ENCODE results near the gene LIMD2. TPM values are rescaled to one million over a fixed set of nuclear protein-coding genes. Genes with fewer than 3 reads are reported as not detected.

LIMD2 gene
- total RNA-seq, 3 donors from 2014 or later: 119 to 169 (median 146) TPM

DNA sequence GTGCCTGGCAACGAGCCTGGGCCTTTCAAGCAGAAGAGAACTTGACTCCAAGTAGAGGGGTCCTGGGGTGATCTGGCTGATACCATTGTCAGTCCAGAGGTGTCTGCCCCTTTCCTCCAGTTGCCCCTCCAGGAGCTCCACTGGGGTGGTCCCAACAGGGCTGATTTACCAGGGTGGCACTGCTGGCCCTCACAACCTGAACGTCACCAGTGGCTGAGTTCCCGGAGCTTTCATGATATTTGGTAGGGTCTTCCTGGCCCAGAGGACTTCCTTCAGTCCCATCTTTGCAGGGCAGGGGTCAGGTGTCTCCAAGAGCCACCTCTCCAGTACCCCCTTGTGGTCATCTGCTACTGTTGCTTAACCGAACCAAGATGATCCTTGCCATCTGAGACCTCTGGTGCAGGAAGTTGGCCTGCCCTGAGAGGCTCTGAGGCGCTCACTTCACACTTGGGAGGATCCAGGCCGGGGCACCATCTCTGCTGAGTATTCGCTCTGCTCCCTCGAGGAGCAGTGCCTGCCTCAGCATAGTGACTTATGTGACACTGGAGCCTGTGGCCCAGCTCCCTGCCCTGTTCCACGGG, 3.5 kb downstream of the LIMD2 start:
- ATAC-seq (no peak), DNase-seq (no peak)
- Mint-ChIP-seq H3K4me3 (peak overlapping the region; percentile 82), H3K27me3 (ENCODE audit: low read depth) (no peaks in the 10 kb centered on the region), H3K9me3 (no peaks in the 10 kb centered on the region), H3K36me3 (ENCODE audit: insufficient read depth) (peaks cover 6% of the 10 kb centered on the region), H3K4me1 (ENCODE audit: low read depth) (peaks cover 64% of the 10 kb centered on the region)

DNA sequence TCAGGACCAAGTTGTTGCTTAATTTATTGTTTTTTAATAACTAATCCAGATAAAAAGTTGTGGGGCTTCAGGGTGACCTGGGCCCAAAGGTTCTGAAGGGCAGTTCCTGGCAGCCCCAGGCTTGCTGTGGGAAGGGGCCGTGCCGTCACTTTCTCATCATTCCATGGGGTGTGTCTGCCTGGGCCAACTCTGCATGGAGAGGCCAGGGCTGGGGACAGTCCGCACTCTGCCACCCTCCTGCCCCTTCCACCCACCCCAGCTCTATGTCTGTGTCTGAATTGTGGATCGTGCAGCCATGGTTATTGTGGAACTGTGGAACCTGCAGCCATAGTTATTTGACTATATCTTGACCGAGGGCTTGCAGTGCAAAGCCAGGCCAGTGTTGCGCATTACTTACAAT, 4.0 kb downstream of the LIMD2 start:
- Mint-ChIP-seq H3K4me1 (ENCODE audit: low read depth) (peaks cover 58% of the 10 kb centered on the region), H3K27me3 (ENCODE audit: low read depth) (no peaks in the 10 kb centered on the region), H3K4me3 (peak overlapping the region; percentile 17), H3K9me3 (no peaks in the 10 kb centered on the region), H3K36me3 (ENCODE audit: insufficient read depth) (peaks cover 8% of the 10 kb centered on the region)
- no peak for ATAC-seq
- DNase-seq: no peak

DNA sequence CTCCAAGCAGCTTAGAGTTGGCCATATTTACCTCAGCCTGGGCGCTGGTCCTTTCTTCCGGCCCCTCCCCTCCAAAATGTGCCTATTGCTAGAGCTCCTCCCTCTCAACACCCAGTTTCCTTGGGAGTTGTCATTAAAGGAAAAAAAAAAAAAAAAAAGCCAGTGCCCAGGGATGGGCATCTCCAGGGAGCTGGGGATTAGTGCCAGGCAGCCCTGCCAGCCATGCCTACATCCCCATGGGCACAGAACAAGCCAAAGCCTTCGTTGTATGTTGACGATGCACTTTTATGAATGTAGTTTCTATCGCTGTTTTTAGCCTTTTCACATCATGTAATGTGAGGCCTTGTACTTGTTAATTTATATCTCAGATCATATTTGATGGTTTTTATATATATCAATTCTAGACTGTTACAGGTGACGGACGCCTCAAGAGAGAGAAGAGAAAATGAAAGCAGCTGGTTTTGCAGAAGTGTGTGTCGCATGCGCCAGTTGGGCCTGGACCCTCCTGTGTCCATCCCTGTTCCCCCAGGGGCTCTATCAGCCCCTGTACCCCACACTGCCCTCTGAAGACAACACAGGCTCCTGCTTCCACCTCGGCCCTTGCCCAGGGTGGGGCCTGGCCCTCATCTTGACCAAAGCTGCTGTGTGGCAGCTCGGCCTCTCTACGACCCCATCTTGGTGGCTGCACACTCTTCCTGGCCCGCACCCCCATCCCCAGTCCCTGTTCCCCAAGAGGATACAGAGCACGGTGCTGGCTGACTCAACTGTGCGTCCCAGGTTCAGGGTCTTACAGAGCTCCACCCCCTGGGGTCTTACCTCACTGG, 4.8 kb downstream of the LIMD2 start:
- Mint-ChIP-seq H3K4me3 (peak overlapping the region; percentile 42), H3K9me3 (no peaks in the 10 kb centered on the region), H3K27me3 (ENCODE audit: low read depth) (no peaks in the 10 kb centered on the region), H3K36me3 (ENCODE audit: insufficient read depth) (peaks cover 14% of the 10 kb centered on the region), H3K4me1 (ENCODE audit: low read depth) (peaks cover 57% of the 10 kb centered on the region)
- DNase-seq (no peak), ATAC-seq (no peak)

DNA sequence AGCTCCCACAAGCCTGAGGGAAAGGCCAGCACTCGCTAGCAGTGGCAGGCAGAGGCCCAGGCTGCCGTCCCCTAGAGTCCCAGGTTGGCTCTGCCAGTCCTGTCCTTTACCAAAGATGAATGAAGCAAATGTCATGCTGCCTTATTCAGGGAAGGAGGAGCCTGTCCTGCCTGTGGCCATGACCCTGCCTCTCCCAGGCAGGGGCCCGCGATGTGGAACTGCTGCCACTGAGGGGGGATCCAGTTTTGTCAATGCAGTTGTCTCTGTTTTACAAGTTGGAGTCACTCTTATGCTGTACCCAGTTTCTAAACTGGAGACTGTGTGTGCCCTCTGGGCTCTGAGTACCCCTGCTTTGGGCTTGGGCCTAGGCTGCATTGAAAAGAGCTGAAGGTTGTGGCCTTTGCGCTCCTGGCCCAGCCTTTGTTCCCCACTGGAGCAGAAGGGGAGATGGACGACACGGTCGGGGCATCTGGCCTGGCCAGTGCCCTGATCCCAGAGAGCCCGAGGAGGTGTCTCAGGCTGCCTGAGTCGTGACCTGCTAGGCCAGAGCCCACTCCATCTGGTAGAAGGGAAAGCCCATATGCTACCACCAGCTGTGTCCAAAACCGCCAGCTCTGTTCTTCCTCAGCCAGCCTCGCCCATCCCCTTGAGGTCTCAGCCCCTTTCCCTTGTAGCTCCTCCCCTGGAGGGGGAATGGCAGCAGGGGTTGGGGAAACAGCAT, 5.5 kb downstream of the LIMD2 start:
- Mint-ChIP-seq H3K27me3 (ENCODE audit: low read depth) (no peaks in the 10 kb centered on the region), H3K9me3 (no peaks in the 10 kb centered on the region), H3K36me3 (ENCODE audit: insufficient read depth) (peaks cover 19% of the 10 kb centered on the region), H3K4me3 (no peak overlapping the region), H3K4me1 (ENCODE audit: low read depth) (peaks cover 57% of the 10 kb centered on the region)
- ATAC-seq (no peak), DNase-seq (no peak)

DNA sequence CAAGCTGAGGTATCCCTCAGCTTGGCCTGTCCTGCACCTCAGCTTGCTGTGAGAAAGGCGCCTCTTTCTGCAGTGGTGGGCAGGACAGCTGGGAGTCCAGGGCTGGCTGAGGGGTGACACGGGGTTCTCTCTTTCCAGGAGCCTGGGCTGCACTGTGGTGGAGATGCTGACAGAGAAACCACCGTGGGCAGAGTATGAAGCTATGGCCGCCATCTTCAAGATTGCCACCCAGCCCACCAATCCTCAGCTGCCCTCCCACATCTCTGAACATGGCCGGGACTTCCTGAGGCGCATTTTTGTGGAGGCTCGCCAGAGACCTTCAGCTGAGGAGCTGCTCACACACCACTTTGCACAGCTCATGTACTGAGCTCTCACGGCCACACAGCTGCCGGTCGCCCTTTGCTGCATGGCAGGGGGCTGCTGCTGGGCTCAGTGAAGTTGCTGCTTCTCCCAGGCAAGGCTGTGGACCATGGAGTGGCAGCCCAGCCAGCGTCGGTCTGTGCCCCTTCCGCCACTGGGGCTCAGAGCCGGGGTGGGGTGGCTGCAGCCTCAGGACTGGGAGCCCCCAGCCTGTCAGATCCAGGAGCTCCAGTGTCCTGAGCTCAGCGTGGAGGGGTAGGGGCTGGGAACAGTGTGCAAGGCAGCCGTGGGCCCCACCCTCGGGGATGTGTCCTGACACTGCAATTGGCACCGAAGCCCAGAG, 6.4 kb downstream of the LIMD2 start:
- H3K27me3 Mint-ChIP-seq (ENCODE audit: low read depth): no peaks in the 10 kb centered on the region
- H3K4me3 Mint-ChIP-seq: no peak overlapping the region
- peaks cover 27% of the 10 kb centered on the region for H3K36me3 Mint-ChIP-seq (ENCODE audit: insufficient read depth)
- ATAC-seq: no peak
- DNase-seq: no peak
- H3K9me3 Mint-ChIP-seq: no peaks in the 10 kb centered on the region
- peaks cover 57% of the 10 kb centered on the region for H3K4me1 Mint-ChIP-seq (ENCODE audit: low read depth)

DNA sequence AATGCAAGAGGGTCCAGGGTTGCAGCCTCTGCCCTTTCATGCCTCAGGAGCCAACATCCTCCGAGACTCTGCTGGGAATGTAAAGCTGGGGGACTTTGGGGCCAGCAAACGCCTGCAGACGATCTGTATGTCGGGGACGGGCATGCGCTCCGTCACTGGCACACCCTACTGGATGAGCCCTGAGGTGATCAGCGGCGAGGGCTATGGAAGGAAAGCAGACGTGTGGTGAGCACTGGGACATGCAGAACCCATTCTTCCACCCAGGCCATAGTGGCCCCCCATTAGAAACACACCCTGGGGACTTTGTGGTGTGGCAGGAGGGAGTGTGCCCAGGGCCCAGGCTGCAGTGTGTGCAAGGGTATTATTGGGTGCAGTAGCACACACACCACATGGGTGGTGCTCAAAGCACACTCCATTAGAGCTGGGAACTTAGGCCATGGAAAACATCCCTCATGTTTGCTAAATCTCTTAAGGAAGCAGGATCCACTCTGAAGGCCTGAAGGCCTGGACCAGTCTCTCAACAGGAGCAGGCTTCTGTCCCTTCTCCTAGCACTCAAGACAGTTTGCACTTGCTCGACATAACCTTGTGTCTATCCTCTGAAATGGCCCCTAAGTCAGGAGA, 7.6 kb downstream of the LIMD2 start:
- ATAC-seq: no peak
- Mint-ChIP-seq H3K9me3 (no peaks in the 10 kb centered on the region), H3K27me3 (ENCODE audit: low read depth) (no peaks in the 10 kb centered on the region)

DNA sequence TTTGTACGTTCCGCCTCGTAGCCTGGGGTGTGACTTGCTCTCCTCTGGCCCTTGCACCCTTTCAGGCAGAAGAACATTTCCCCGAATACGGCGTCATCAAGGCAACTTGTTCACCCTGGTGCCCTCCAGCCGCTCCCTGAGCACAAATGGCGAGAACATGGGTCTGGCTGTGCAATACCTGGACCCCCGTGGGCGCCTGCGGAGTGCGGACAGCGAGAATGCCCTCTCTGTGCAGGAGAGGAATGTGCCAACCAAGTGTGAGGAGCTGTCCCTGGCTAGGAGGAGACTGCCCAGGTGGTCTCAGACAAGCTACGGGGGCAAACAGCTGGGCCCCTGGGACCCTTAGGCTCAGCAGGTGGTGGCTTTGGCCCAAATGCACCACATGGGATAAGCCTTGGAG, 10.4 kb downstream of the LIMD2 start:
- DNase-seq: no peak
- ATAC-seq: no peak
- peaks cover 25% of the 10 kb centered on the region for H3K4me1 Mint-ChIP-seq (ENCODE audit: low read depth)
- H3K36me3 Mint-ChIP-seq (ENCODE audit: insufficient read depth): peaks cover 31% of the 10 kb centered on the region
- H3K4me3 Mint-ChIP-seq: no peak overlapping the region
- H3K27me3 Mint-ChIP-seq (ENCODE audit: low read depth): no peaks in the 10 kb centered on the region
- H3K9me3 Mint-ChIP-seq: no peaks in the 10 kb centered on the region

More for the DNA sequence above, 7.6 kb downstream of the LIMD2 start:
- Mint-ChIP-seq H3K36me3 (ENCODE audit: insufficient read depth) (peaks cover 29% of the 10 kb centered on the region), H3K4me1 (ENCODE audit: low read depth) (peaks cover 49% of the 10 kb centered on the region), H3K4me3 (no peak overlapping the region)
- DNase-seq: no peak

DNA sequence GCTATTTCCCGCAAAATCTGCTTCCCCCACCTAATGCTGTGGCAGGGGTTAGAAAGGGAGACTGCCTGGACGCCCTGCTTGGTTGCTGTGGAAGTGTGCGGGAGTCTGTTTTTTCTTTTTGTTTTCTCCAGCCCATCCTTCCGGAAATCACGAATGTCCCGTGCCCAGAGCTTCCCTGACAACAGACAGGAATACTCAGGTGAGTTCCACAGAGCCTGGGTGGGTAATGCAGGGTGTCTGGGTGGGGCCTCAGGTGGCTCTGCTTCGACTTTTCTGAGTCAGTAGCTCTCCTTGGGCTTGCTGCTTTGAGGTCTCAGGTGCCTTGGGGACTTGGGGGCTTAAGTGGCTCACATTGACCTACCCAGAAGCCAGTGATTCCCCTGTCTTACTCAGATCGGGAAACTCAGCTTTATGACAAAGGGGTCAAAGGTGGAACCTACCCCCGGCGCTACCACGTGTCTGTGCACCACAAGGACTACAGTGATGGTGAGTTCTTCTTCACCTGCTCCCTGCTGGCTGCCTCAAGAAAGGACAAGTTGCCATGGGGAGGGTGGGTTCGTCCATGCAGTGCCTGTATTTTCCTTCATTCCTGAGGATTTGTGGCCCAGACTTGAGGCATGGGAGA, 11.4 kb downstream of the LIMD2 start:
- Mint-ChIP-seq H3K27me3 (ENCODE audit: low read depth) (no peaks in the 10 kb centered on the region), H3K36me3 (ENCODE audit: insufficient read depth) (peaks cover 35% of the 10 kb centered on the region), H3K4me3 (no peak overlapping the region), H3K4me1 (ENCODE audit: low read depth) (peaks cover 16% of the 10 kb centered on the region), H3K9me3 (no peaks in the 10 kb centered on the region)
- DNase-seq: no peak
- ATAC-seq: peak; percentile 33 to 35

DNA sequence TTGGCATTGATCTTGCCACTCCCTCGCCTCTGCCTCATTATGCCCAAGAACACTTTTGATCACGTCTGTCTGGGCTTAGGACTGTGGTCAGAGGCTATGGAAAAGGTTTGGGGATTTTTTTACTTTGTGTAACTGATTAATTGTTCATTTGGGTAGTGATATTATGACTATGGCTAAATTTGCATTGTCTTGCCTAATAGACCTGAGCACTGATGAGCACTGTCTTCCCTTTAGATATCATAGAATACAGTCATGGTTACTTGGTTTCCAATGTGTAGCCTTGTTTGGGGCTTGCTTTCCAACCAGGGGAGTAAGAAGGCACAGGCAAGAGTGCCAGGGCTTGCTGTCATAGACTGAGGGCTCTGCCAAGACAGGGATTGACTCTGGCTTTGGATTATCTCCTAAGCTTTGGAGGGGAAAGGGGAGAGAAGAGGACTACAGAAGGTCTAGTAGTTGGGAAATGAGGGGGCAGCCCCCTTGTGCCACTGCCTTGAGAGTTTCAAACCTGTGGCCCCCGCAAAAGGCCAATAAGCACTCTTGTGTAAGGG, 13.7 kb downstream of the LIMD2 start:
- no peak overlapping the region for H3K4me3 Mint-ChIP-seq
- peak; percentile 40 to 43 for ATAC-seq
- H3K4me1 Mint-ChIP-seq (ENCODE audit: low read depth): peaks cover 6% of the 10 kb centered on the region
- H3K9me3 Mint-ChIP-seq: no peaks in the 10 kb centered on the region
- H3K27me3 Mint-ChIP-seq (ENCODE audit: low read depth): no peaks in the 10 kb centered on the region
- H3K36me3 Mint-ChIP-seq (ENCODE audit: insufficient read depth): peaks cover 40% of the 10 kb centered on the region
- no peak for DNase-seq

DNA sequence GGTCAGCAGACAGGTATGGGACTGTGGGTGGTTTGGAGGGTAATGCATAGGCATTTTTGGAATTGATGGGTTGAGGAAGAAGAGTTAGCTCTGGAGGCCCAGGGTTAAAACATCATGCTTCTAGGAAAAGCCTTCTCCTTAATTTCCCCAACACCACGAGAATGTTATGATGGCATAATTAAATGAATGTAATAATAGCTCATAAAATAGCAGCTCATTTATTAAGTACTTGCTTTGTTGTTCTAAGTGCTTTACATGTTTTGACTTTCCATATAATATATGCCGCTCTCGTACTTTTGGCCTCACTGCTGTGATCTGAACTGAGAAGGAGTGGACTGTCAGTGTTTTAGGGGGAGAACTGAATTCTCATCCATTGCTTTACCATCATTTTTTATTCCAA, 14.3 kb downstream of the LIMD2 start:
- no peak for ATAC-seq
- no peaks in the 10 kb centered on the region for H3K9me3 Mint-ChIP-seq
- no peak overlapping the region for H3K4me3 Mint-ChIP-seq
- H3K36me3 Mint-ChIP-seq (ENCODE audit: insufficient read depth): peaks cover 40% of the 10 kb centered on the region
- no peaks in the 10 kb centered on the region for H3K27me3 Mint-ChIP-seq (ENCODE audit: low read depth)
- H3K4me1 Mint-ChIP-seq (ENCODE audit: low read depth): peaks cover 11% of the 10 kb centered on the region
- DNase-seq: no peak

DNA sequence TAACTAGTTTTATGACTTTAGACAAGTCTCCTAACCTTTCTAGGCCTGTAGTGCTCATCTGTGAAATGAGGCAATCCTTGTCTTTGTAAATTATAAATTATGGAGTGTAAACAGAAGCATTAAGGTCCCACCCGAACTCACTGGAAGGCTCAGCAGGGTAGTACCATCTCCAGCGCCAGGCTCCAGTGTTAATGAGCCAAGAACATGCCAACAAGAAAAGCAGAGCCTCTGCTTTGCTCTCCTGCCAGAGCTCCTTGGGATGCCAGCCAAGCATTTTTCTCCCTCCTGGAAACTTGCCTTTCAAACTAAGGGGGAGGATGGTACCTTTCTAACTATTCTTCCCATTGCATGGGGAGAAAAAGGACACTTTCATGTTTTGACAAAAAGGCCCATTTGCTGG, 14.9 kb downstream of the LIMD2 start:
- DNase-seq: no peak
- Mint-ChIP-seq H3K36me3 (ENCODE audit: insufficient read depth) (peaks cover 37% of the 10 kb centered on the region), H3K4me3 (no peak overlapping the region), H3K4me1 (ENCODE audit: low read depth) (peaks cover 11% of the 10 kb centered on the region), H3K9me3 (no peaks in the 10 kb centered on the region), H3K27me3 (ENCODE audit: low read depth) (no peaks in the 10 kb centered on the region)
- no peak for ATAC-seq

DNA sequence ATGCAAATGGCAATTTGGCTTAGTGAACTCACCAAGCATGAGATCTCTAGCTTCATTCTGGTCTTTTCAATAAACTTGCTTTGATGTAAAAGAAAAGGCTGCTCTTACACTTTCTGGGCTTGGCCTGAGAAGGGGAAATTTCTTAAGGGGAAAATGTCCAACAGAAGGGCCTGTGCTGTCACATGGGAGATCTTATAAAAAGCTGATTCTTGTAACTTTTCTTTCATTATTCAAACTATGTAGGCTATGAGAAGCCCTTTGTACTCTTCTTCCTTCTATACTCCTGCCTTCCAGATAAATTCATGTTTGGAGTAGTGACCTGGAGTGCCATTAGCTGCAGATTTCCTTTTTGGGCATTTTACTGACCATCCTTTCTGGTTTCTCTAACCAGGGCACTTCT, 16.9 kb downstream of the LIMD2 start:
- no peak for ATAC-seq

DNA sequence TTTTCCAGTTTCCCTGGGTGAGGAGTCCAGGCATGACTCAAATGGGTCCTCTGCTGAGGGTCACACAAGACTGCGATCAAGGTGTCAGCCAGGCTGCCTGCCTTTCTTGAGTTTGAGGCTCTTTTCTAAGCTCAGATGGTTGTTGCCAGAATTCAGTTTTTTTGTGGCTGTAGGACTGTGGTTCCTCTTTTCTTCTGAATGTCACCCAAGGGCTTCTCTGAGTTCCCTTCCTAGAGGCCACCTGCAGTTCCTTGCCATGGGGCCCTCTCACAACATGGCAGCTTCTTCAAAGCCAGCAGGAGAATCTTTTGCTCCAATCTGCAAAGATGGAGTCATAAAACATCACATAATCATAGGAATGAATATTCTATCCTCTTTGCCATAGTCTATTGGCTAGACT, 17.5 kb downstream of the LIMD2 start:
- Mint-ChIP-seq H3K4me1 (ENCODE audit: low read depth) (peaks cover 9% of the 10 kb centered on the region), H3K9me3 (no peaks in the 10 kb centered on the region), H3K4me3 (no peak overlapping the region), H3K36me3 (ENCODE audit: insufficient read depth) (peaks cover 23% of the 10 kb centered on the region), H3K27me3 (ENCODE audit: low read depth) (no peaks in the 10 kb centered on the region)
- ATAC-seq: no peak
- no peak for DNase-seq

More for the DNA sequence above, 16.9 kb downstream of the LIMD2 start:
- H3K4me3 Mint-ChIP-seq: no peak overlapping the region
- H3K27me3 Mint-ChIP-seq (ENCODE audit: low read depth): no peaks in the 10 kb centered on the region
- no peaks in the 10 kb centered on the region for H3K9me3 Mint-ChIP-seq
- H3K36me3 Mint-ChIP-seq (ENCODE audit: insufficient read depth): peaks cover 24% of the 10 kb centered on the region
- DNase-seq: no peak
- H3K4me1 Mint-ChIP-seq (ENCODE audit: low read depth): peaks cover 9% of the 10 kb centered on the region

All from activated T-cell treated with anti-CD3 and anti-CD28 coated beads, Interleukin-2, amount 50 U/mL, for 4 hours (primary cell).